CD4-positive, alpha-beta memory T cell (primary cell): ENCODE results near the gene FAM13B. TPM values are rescaled to one million over a fixed set of nuclear protein-coding genes. Genes with fewer than 3 reads are reported as not detected.
"Not testable (repeated sequence)": the region's sequence is repeated elsewhere in the genome, so short reads cannot be mapped to it uniquely, and the experiment has no call there.

Source experiments
- CTCF ChIA-PET: fragments of 350-600 bp; sonication (Branson Sonifier 250); formaldehyde crosslinking; loops from one replicate; lab custom pipeline; 2021; ENCODE audit warnings: inconsistent platforms; ENCODE audit not compliant: partially characterized antibody; lab: Charles Lee
- POLR2A ChIA-PET: fragments of 350-600 bp; sonication (Branson Sonifier 250); formaldehyde crosslinking; loops from one replicate; lab custom pipeline; 2021; ENCODE audit not compliant: partially characterized antibody; lab: Charles Lee
- DNase-seq, 5 donors: peaks; one replicate each; pipeline versions ENCODE4 v3.0.0 to v3.0.0-alpha.2; 2020 to 2022; ENCODE audit warnings: mixed read lengths in 1 of 5
- H3K27ac ChIP-seq: one replicate; pipeline ENCODE4 v1.7.0; 2013; ENCODE audit warnings: low read depth, low read length
- H3K27me3 ChIP-seq: 2 replicates; pipeline ENCODE4 v1.7.0; 2013; ENCODE audit warnings: mild to moderate bottlenecking, low read length, moderate library complexity; ENCODE audit not compliant: insufficient read depth
- H3K36me3 ChIP-seq: 2 replicates; pipeline ENCODE4 v1.7.0; 2013; ENCODE audit warnings: mild to moderate bottlenecking, low read length, moderate library complexity; ENCODE audit not compliant: insufficient read depth
- H3K4me1 ChIP-seq: 2 replicates; pipeline ENCODE4 v1.7.0; 2013; ENCODE audit warnings: mild to moderate bottlenecking, low read length, moderate library complexity; ENCODE audit not compliant: insufficient read depth
- H3K4me3 ChIP-seq, 2 donors: one replicate each; pipeline ENCODE4 v1.7.0; 2013; ENCODE audit warnings: low read length in 2 of 2, mild to moderate bottlenecking in 1 of 2
- H3K9me3 ChIP-seq, 2 donors: one replicate each; pipeline ENCODE4 v1.7.0; 2013; ENCODE audit warnings: low read length in 2 of 2, control low read depth in 1 of 2; ENCODE audit not compliant: control insufficient read depth in 1 of 2
- H3K27ac Mint-ChIP-seq, 7 donors: one replicate each; pipeline ENCODE4 v1.8.0; 2020 to 2021; ENCODE audit warnings: mixed read lengths in 7 of 7, mild to moderate bottlenecking in 6 of 7, inconsistent platforms in 3 of 7, moderate library complexity in 3 of 7
- H3K27me3 Mint-ChIP-seq, 2 donors: one replicate each; pipeline ENCODE4 v1.8.0; 2020 to 2021; ENCODE audit warnings: mixed read lengths in 2 of 2
- H3K36me3 Mint-ChIP-seq, 2 donors: one replicate each; pipeline ENCODE4 v1.8.0; 2020 to 2021; ENCODE audit warnings: mixed read lengths in 2 of 2, inconsistent platforms in 1 of 2, mild to moderate bottlenecking in 1 of 2
- H3K4me1 Mint-ChIP-seq, 4 donors: one replicate each; pipeline ENCODE4 v1.8.0; 2020 to 2021; ENCODE audit warnings: mixed read lengths in 4 of 4, mild to moderate bottlenecking in 1 of 4
- H3K4me3 Mint-ChIP-seq, 8 donors: one replicate each; pipeline ENCODE4 v1.8.0; 2020 to 2021; ENCODE audit warnings: mixed read lengths in 8 of 8, mild to moderate bottlenecking in 7 of 8, moderate library complexity in 6 of 8, inconsistent platforms in 3 of 8
- H3K9me3 Mint-ChIP-seq, 8 donors: one replicate each; pipeline ENCODE4 v1.8.0; 2020 to 2021; ENCODE audit warnings: mixed read lengths in 8 of 8, mild to moderate bottlenecking in 5 of 8, inconsistent platforms in 3 of 8, moderate library complexity in 1 of 8
- intact Hi-C: fragments of 100-400 bp; cut with micrococcal nuclease; formaldehyde crosslinking; loops from one replicate; pipeline ENCODE4 v1.15.1; 2023
- polyA plus RNA-seq, 2 donors: library from polyadenylated mRNA; unstranded; fragments of 300-500 nt; fragmentation: Illumina TruSeq; gene quantifications; one replicate each; pipeline ENCODE4 v1.2.3, GENCODE V29; 2021
- total RNA-seq, 2 experiments: library from RNA; stranded (reverse); gene quantifications; one replicate each; pipeline ENCODE4 v1.2.3, GENCODE V29; 2021

FAM13B gene
- total and polyA plus RNA-seq, 4 experiments from 2014 or later = 14.4 to 66.6 (median 45.5) TPM

GRCh38 chr5:137954131-137954879, 78.6 kb downstream of the FAM13B start:
- Mint-ChIP-seq H3K4me1 (no peaks in the 10 kb centered on the region), H3K4me3 (no peak overlapping the region), H3K27ac (peak overlapping the region in 5 of 7 donors; percentile 18 to 75 (median 32)), H3K36me3 (peaks cover 40 to 67% of the 10 kb centered on the region in 2 donors), H3K27me3 (no peaks in the 10 kb centered on the region), H3K9me3 (no peaks in the 10 kb centered on the region)
- Histone ChIP-seq H3K9me3 (no peaks in the 10 kb centered on the region), H3K27me3 (no peaks in the 10 kb centered on the region), H3K36me3 (peaks cover 32% of the 10 kb centered on the region), H3K4me3 (no peak overlapping the region), H3K4me1 (no peaks in the 10 kb centered on the region), H3K27ac (no peak overlapping the region)
- ChIA-PET POLR2A (no interaction called here), CTCF (interaction anchor here (0.6 to 1.2 kb wide), 5 partner anchors 9 to 199 kb away, joined by 3 to 4 read pairs (median 3); no protein-coding TSS in a partner anchor)
- intact Hi-C loops = no loop called here
- no peak for DNase-seq

GRCh38 chr5:137945825-137946224, 87.1 kb downstream of the FAM13B start:
- no peak overlapping the region for H3K27ac Mint-ChIP-seq
- Histone ChIP-seq H3K27ac (no peak overlapping the region), H3K36me3 (peaks cover 61% of the 10 kb centered on the region), H3K4me3 (no peak overlapping the region), H3K9me3 (no peaks in the 10 kb centered on the region), H3K27me3 (no peaks in the 10 kb centered on the region), H3K4me1 (no peaks in the 10 kb centered on the region)
- peaks cover 71 to 86% of the 10 kb centered on the region in 2 donors for H3K36me3 Mint-ChIP-seq
- ChIA-PET POLR2A (no interaction called here), CTCF (no interaction called here)
- H3K4me1 Mint-ChIP-seq = no peaks in the 10 kb centered on the region
- intact Hi-C loops = no loop called here
- no peaks in the 10 kb centered on the region for H3K27me3 Mint-ChIP-seq
- no peaks in the 10 kb centered on the region for H3K9me3 Mint-ChIP-seq
- DNase-seq = no peak
- no peak overlapping the region for H3K4me3 Mint-ChIP-seq

GRCh38 chr5:137944280-137944679, 88.6 kb downstream of the FAM13B start:
- peaks cover 76% of the 10 kb centered on the region for H3K36me3 ChIP-seq
- H3K27ac Mint-ChIP-seq, H3K27me3 Mint-ChIP-seq, H3K9me3 ChIP-seq, H3K27me3 ChIP-seq, H3K4me3 Mint-ChIP-seq, H3K9me3 Mint-ChIP-seq, intact Hi-C loops, POLR2A ChIA-PET, H3K4me3 ChIP-seq, H3K27ac ChIP-seq, H3K4me1 ChIP-seq, H3K4me1 Mint-ChIP-seq: not testable (repeated sequence)
- H3K36me3 Mint-ChIP-seq = peaks cover 72 to 90% of the 10 kb centered on the region in 2 donors
- CTCF ChIA-PET = interaction anchor here (2.3 kb wide), 1 partner anchor 11 kb away, joined by 4 read pairs; no protein-coding TSS in a partner anchor
- DNase-seq = peak in 1 of 5 donors; percentile 13

GRCh38 chr5:137939331-137939730, 93.5 kb downstream of the FAM13B start:
- Mint-ChIP-seq H3K27ac (peak overlapping the region in 1 of 7 donors; percentile 41), H3K36me3 (peaks cover 48 to 68% of the 10 kb centered on the region in 2 donors), H3K4me1 (peaks cover 0 to 5% (median 0%) of the 10 kb centered on the region in 4 donors), H3K4me3 (no peak overlapping the region), H3K9me3 (no peaks in the 10 kb centered on the region), H3K27me3 (no peaks in the 10 kb centered on the region)
- H3K9me3 ChIP-seq = no peaks in the 10 kb centered on the region
- H3K4me1 ChIP-seq = no peaks in the 10 kb centered on the region
- H3K27ac ChIP-seq = no peak overlapping the region
- ChIA-PET CTCF (no interaction called here), POLR2A (no interaction called here)
- H3K27me3 ChIP-seq = no peaks in the 10 kb centered on the region
- peaks cover 46% of the 10 kb centered on the region for H3K36me3 ChIP-seq
- no peak overlapping the region for H3K4me3 ChIP-seq
- DNase-seq = no peak
- intact Hi-C loops = no loop called here

- no peak for DNase-seq
- no peaks in the 10 kb centered on the region for H3K4me1 ChIP-seq
- no peak overlapping the region for H3K27ac ChIP-seq
- intact Hi-C loops = no loop called here
- H3K4me3 ChIP-seq = no peak overlapping the region
- POLR2A ChIA-PET = no interaction called here
- H3K27me3 ChIP-seq = no peaks in the 10 kb centered on the region
- H3K36me3 ChIP-seq = peaks cover 40% of the 10 kb centered on the region
- peaks cover 0 to 5% (median 0%) of the 10 kb centered on the region in 4 donors for H3K4me1 Mint-ChIP-seq
- no peaks in the 10 kb centered on the region for H3K9me3 ChIP-seq
- peaks cover 42 to 63% of the 10 kb centered on the region in 2 donors for H3K36me3 Mint-ChIP-seq
- H3K27me3 Mint-ChIP-seq = no peaks in the 10 kb centered on the region
- H3K27ac Mint-ChIP-seq = peak overlapping the region in 3 of 7 donors; percentile 41 to 90 (median 42)
- CTCF ChIA-PET = no interaction called here
- H3K9me3 Mint-ChIP-seq = no peaks in the 10 kb centered on the region
- H3K4me3 Mint-ChIP-seq = no peak overlapping the region
Observed at GRCh38 chr5:137938751-137939143, 94.1 kb downstream of the FAM13B start.

GRCh38 chr5:137937994-137938750, 94.7 kb downstream of the FAM13B start:
- Histone ChIP-seq H3K36me3 (peaks cover 40% of the 10 kb centered on the region), H3K4me1 (no peaks in the 10 kb centered on the region), H3K4me3 (no peak overlapping the region), H3K27ac (no peak overlapping the region), H3K9me3 (no peaks in the 10 kb centered on the region), H3K27me3 (no peaks in the 10 kb centered on the region)
- Mint-ChIP-seq H3K36me3 (peaks cover 42 to 61% of the 10 kb centered on the region in 2 donors), H3K4me3 (no peak overlapping the region), H3K4me1 (peaks cover 0 to 5% (median 0%) of the 10 kb centered on the region in 4 donors), H3K27me3 (no peaks in the 10 kb centered on the region), H3K9me3 (no peaks in the 10 kb centered on the region), H3K27ac (no peak overlapping the region)
- ChIA-PET CTCF (no interaction called here), POLR2A (no interaction called here)
- intact Hi-C loops = no loop called here
- no peak for DNase-seq

- Histone ChIP-seq H3K27ac (no peak overlapping the region), H3K4me1 (no peaks in the 10 kb centered on the region), H3K27me3 (no peaks in the 10 kb centered on the region), H3K36me3 (peaks cover 19% of the 10 kb centered on the region), H3K9me3 (no peaks in the 10 kb centered on the region), H3K4me3 (no peak overlapping the region)
- intact Hi-C loops = no loop called here
- peaks cover 0 to 5% (median 0%) of the 10 kb centered on the region in 4 donors for H3K4me1 Mint-ChIP-seq
- H3K36me3 Mint-ChIP-seq = peaks cover 30 to 41% of the 10 kb centered on the region in 2 donors
- H3K27ac Mint-ChIP-seq = peak overlapping the region in 3 of 7 donors; percentile 31 to 75 (median 49)
- H3K4me3 Mint-ChIP-seq = no peak overlapping the region
- no peaks in the 10 kb centered on the region for H3K27me3 Mint-ChIP-seq
- ChIA-PET POLR2A (no interaction called here), CTCF (no interaction called here)
- DNase-seq = no peak
- no peaks in the 10 kb centered on the region for H3K9me3 Mint-ChIP-seq
Observed at GRCh38 chr5:137935694-137936093, 97.2 kb downstream of the FAM13B start.
